GM21825 (cell line): ENCODE results near the gene KLHL18.
"Not testable (repeated sequence)": the region's sequence is repeated elsewhere in the genome, so short reads cannot be mapped to it uniquely, and the experiment has no call there.

ENCODE experiments used
- ATAC-seq: cut with Tn5 transposase; IDR thresholded peaks from one replicate; pipeline ENCODE4 v1.9.1; 2021; ENCODE audit warnings: mild to moderate bottlenecking, moderate library complexity; ENCODE audit not compliant: unreplicated experiment

The KLHL18 gene

GRCh38 chr3:47282424-47283192 is at the start of gene KLHL18, which contains the start of gene KIF9:
KLHL18 (plus strand) TSS chr3:47282944; CDS start chr3:47282966, 22 bp downstream.
KIF9 (minus strand) TSS chr3:47282799; CDS start chr3:47277374, 5,425 bp downstream.
- ATAC-seq = peak; percentile 73

GRCh38 chr3:47238017-47238416 is 44.7 kb upstream of the KLHL18 start:
- ATAC-seq = no peak

GRCh38 chr3:47239929-47240328 is 42.8 kb upstream of the KLHL18 start:
- no peak for ATAC-seq

GRCh38 chr3:47243419-47244147 is 39.2 kb upstream of the KLHL18 start:
- no peak for ATAC-seq

GRCh38 chr3:47244531-47245100 is 38.1 kb upstream of the KLHL18 start:
- no peak for ATAC-seq

- ATAC-seq = no peak
Observed at GRCh38 chr3:47245271-47245670, 37.5 kb upstream of the KLHL18 start.

- no peak for ATAC-seq
Observed at GRCh38 chr3:47247131-47248064, 35.3 kb upstream of the KLHL18 start.

- no peak for ATAC-seq
Observed at GRCh38 chr3:47250309-47251060, 32.3 kb upstream of the KLHL18 start.

GRCh38 chr3:47251085-47251484 is 31.7 kb upstream of the KLHL18 start:
- ATAC-seq = not testable (repeated sequence)

GRCh38 chr3:47251689-47252088 is 31.1 kb upstream of the KLHL18 start:
- ATAC-seq = no peak

GRCh38 chr3:47256331-47256730 is 26.4 kb upstream of the KLHL18 start:
- ATAC-seq = not testable (repeated sequence)

- ATAC-seq = no peak
Observed at GRCh38 chr3:47259114-47259513, 23.6 kb upstream of the KLHL18 start.

- no peak for ATAC-seq
Observed at GRCh38 chr3:47260605-47261004, 22.1 kb upstream of the KLHL18 start.

- no peak for ATAC-seq
Observed at GRCh38 chr3:47261301-47261700, 21.4 kb upstream of the KLHL18 start.

- no peak for ATAC-seq
Observed at GRCh38 chr3:47265008-47265407, 17.7 kb upstream of the KLHL18 start.

GRCh38 chr3:47265725-47266428 is 16.9 kb upstream of the KLHL18 start:
- no peak for ATAC-seq

GRCh38 chr3:47266709-47267489 is 15.8 kb upstream of the KLHL18 start:
- no peak for ATAC-seq

GRCh38 chr3:47267490-47267824 is 15.3 kb upstream of the KLHL18 start:
- no peak for ATAC-seq

GRCh38 chr3:47270526-47270925 is 12.2 kb upstream of the KLHL18 start:
- ATAC-seq = no peak
